HG03135 (cell line): ENCODE data around the gene TTF1.
A peak's percentile ranks its signal among the peaks of the same experiment; 100 is the strongest.

Experiments
- ATAC-seq: cut with Tn5 transposase; IDR thresholded peaks from one replicate; pipeline ENCODE4 v1.9.1; 2021; ENCODE audit warnings: mild to moderate bottlenecking, moderate library complexity; ENCODE audit not compliant: unreplicated experiment

The TTF1 gene

GRCh38 chr9:132406554-132407122 lies at the start of gene TTF1:
TTF1 (minus strand) TSS chr9:132406840; CDS start chr9:132402821, 4,019 bp downstream.
- peak; percentile 73 for ATAC-seq

DNA sequence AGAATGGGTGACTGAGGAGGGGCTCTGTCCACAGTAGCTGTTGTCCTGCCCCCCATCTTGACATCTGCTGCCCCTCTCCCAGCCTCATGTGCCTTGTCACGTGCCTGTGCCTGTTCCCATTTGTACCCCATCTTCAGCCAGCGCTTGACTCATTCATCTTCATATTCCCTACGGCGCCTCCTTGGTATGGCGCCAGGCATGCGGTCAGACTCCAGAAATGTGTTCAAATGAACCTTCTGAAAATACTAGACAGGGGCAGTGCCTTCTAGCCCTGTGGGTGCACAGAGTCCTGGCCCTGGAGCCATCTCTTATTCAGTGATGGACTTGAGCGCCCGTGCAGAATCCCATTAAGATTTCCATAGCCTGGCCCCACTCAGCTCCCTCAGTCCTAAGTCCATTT lies 49.6 kb upstream of the TTF1 start:
- ATAC-seq: no peak

DNA sequence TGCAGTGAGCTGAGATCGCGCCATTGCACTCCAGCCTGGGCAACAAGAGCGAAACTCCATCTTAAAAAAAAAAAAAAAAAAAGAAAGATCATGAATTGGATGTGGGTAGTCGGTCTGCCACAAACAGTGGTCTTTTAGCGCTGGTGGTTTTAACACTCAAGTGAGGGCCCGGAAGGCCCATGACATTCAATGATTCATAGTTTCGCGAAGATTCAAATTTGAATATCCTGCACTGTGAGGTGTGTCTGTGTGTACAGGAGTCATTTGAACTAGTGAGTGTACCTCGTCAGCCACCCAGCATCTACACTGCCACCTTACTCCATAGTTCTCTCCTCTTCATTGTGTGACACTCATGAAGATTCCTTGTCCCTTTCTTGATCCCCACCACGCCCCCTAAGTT lies 44.6 kb upstream of the TTF1 start:
- no peak for ATAC-seq

GRCh38 chr9:132447902-132448301 lies 41.3 kb upstream of the TTF1 start:
- ATAC-seq: no peak

DNA sequence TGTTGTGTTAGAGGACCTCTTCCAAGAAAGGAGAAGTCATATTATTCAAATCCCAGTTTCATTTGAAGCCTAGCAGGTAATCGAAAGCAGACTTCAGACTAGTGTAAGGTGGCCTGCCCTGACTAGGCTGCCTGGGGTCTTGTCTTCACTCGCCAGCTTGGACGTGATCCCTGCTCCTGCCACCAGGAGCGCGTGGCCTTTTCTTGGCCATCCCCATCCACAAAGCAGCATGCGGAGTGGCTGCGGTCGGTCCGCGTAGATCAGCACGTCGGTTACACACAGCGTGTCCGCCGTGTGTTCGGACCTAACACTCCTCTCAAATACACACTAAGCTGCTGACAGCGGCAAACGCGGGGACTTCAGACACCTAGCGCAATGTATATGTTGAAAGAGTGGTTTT lies 40.7 kb upstream of the TTF1 start:
- ATAC-seq: no peak

GRCh38 chr9:132446887-132447286 lies 40.2 kb upstream of the TTF1 start:
- no peak for ATAC-seq

DNA sequence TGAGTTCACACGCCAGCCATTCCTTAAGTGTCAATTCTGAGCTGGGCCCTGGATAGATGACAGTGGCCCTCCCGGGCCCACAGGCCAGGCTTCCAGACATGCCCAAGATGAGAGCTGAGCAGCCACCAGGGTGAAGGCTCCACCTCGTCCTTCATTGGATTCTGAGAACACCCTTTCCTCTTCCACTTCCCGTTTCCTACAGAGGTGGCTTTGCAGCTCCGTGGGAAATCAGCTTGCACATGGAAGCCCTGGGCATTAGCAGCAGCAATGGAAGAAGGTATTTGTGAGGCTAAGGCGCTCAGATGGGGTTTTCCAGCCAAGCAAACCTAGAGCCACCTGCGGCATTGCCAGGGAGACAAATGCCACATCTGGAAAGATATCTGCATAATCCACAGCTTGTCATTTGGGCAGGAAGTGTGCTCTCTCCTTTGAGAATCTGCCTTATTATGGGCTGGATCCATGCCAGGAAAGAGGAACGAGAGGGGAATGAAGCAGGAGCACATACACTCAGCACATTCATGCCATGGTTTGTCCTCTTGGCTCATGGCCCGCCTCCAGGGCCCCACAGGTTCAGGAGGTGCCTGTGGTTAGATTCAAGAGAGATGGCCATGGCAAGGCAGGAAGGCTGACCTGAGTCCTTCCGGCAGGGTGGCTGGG lies 37.4 kb upstream of the TTF1 start:
- ATAC-seq: no peak

DNA sequence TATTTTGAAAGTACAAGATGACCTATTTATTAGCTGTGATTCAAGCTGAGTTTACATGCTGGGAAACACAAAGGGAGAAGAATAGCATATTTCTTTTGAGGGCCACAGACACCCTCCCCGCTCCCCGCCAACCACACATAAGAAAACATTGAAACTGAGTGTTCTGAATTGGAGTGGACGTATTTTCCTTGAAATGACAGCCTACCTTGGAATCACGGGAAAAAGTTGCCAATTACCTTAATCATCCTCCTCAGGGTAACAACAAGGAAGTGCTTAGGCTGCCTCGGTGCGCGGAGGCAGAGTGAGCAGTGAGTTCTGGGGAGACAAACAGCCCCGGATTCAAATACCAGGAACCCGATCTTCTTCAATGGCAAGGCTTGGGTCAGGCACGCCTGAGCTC lies 34.8 kb upstream of the TTF1 start:
- ATAC-seq: no peak

DNA sequence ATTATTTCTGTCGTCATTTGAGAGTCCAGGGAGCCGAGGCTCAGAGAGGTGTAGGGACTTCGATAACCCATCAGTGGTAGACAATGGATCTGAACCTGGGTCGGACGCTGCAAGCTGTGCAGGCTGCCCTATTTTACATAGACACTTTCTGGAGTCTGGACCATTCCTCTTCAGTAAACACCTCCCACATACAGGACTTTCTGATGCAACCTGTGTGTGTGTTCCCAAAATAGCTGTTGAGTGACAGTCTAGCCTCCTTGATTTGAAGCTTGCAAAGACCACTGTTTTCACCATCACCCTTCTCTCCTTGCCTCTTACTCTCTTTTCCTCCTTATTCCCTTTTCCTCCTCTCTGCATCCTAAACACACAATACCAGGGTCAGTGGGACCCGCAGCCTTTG lies 34.1 kb upstream of the TTF1 start:
- no peak for ATAC-seq

DNA sequence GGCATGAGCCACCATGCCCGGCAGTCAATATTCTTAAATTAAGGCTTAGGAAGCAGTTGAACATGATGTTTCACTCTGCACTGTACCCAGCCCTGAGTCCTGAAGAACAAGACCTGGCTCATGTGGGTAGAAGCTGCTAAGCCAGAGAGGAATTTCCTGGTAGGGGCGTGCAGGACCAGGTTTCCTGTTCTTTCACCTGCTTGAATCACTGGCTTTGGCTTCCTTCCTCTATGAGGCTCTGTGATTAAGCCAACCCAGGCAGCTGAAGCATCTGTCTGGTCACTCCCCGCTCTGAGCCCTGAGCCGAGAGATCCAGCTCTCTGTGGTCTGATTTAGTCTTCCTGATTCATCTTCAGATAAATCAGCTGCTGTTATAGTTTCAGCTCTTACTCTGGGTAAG lies 32.5 kb upstream of the TTF1 start:
- no peak for ATAC-seq

DNA sequence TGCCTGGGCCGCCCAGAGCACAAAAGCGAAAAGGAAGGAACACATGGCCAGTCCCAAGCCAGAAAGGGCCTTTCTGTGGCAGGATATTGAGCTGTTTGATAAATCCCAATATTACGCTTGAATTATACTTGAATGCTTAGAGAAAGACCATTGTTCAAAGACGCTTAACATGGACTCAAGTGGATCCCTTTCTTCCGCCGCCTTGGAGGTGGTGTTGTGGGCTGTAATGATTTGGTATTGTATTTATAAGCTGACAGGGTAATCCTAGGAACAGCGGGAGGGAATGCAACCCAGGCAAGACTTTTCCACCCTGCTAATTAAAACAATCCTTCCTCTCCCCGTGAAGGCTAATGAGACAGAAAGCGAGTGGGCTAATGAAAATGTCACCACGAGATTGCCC lies 28.2 kb upstream of the TTF1 start:
- ATAC-seq: no peak

GRCh38 chr9:132430998-132431397 lies 24.4 kb upstream of the TTF1 start:
- no peak for ATAC-seq

GRCh38 chr9:132426639-132427414 lies 20.2 kb upstream of the TTF1 start:
- ATAC-seq: no peak

DNA sequence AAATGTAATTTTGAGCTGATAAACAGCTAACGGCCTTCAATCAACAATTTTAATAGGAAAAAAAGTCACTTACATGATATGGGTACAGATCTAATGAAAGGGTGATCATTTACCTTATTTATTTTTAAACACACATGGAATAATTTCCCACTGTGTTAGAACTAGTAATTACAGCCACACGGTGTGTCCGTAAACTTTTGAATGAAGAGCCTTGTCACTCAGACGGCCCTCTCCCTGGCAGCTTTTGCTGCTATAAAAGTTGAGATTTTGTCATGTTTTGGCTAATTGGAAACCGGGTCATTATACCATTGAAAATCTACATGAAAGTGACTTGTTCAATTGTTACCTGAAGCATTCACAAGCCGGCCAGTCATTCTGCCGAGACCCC lies 19.0 kb upstream of the TTF1 start:
- ATAC-seq: no peak

GRCh38 chr9:132424857-132425674 lies 18.4 kb upstream of the TTF1 start:
- no peak for ATAC-seq

DNA sequence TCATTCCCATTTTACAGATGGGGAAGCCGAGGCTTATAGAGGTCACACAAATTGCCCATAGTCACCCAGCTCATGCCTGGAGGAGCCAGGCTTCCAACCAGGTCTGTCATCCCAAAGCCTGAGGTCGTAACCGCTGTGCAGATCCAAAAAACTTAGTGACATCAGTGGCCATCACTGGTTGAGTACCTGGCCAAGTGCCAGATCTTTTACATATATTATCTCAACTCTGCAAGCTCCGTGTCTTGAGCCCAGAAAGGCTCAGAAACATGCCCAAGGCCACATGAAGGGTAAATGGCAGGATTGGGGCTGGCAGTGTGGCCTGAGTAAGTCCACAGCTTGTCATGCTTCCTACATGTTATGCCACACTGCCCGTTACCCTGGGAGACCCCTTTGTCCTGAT lies 16.9 kb upstream of the TTF1 start:
- ATAC-seq: no peak

GRCh38 chr9:132422574-132422973 lies 15.9 kb upstream of the TTF1 start:
- ATAC-seq: no peak

GRCh38 chr9:132418726-132419363 lies 12.2 kb upstream of the TTF1 start:
- ATAC-seq: no peak

GRCh38 chr9:132415181-132415580 lies 8.5 kb upstream of the TTF1 start:
- no peak for ATAC-seq

GRCh38 chr9:132414731-132415130 lies 8.1 kb upstream of the TTF1 start:
- ATAC-seq: no peak

DNA sequence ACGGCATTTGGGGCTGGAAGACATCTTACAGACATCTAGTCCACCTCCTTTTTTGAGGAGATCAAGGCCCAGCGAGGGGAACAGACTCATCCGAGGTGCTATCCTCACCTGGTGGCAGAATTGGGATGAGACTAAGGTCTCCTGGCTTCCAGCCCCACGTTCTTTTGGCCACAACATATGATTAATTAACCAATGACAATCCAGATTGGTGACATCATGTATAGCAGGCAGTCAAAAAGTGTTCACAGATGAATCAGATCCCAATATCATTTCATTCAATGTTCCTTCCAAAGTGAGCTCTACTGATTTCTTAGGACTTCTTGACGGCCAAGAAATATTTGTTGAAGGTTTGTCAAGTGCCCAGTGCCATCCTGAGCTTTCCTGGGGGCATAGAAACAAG lies 7.3 kb upstream of the TTF1 start:
- no peak for ATAC-seq
